Stimulated activated CD4-positive, alpha-beta T cell treated with anti-CD3 and anti-CD28 coated beads, TNF-alpha, amount 100 ng/mL, for 4 hours (primary cell): ENCODE results near the gene CCDC54.
"Not testable (repeated sequence)": the region's sequence is repeated elsewhere in the genome, so short reads cannot be mapped to it uniquely, and the experiment has no call there.

ENCODE experiments used
- DNase-seq, 3 experiments: peaks; one replicate each; pipeline ENCODE4 v3.0.0-alpha.2; 2020; ENCODE audit warnings: low read depth in 3 of 3

CCDC54 gene

DNA sequence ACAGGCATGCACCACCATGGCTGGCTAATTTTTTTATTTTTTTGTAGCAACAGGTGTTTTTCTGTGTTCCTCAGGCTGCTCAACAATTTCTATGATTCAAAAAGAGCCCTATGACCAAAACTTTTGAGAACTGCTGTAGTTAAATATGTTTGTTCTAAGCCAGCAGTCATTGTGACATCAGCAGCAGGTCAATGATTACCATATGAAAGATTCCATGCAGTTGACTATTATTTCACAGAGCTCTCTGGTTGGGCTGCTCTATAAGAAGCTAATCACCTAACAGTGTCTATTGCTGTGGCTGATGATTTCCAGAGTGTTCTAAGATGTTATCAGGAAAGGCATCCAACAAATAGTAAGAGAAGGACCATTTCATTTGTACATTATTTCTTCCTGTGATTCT is at the start of gene CCDC54:
Gene CCDC54 (plus strand): TSS at position 289 of the 400 bp plus-strand sequence. CDS start 149 bp downstream, outside the sequence.
- DNase-seq: no peak

DNA sequence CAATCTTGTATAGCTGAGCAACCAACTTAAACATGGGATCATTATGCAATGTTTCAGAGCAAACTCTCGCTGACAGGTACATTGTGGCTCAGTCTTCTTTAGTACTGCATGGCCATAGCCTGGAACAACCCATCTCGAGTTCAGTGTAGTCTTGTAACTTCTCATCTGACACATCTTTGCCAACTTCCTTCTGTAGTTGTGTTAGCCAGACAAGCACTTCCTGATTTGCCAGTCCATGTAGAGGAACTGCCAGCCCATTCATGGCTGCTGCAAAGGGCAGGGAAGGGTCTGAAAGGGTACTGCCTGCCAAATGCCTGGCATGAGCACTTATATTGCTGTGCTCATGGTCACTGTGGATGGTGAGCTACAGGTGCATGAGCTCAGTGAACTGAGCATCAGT is 49.2 kb upstream of the CCDC54 start:
- no peak for DNase-seq

DNA sequence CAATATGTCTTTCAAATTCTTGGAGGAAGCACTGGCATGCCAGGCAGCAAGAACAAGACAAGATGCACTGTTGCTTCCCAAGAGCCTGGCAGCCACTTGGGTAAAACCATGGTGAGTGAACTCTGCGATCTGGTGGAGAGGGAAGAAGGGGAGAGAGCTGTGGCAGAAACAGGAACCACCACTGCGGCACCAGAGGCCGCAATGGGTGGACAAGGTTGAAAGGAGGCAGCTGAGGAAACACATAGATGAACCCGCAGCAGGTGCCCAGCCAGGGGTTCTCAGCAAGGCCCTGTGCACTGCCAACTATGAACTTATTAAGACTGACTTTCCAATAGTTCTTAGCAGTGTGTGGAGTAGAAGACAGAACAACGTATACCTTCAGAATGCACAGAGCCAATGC is 48.2 kb upstream of the CCDC54 start:
- no peak for DNase-seq

- DNase-seq: not testable (repeated sequence)
Observed at GRCh38 chr3:107339690-107340089, 37.5 kb upstream of the CCDC54 start.

GRCh38 chr3:107344722-107345121 is 32.5 kb upstream of the CCDC54 start:
- DNase-seq: no peak

- DNase-seq: no peak
Observed at GRCh38 chr3:107345822-107346405, 31.3 kb upstream of the CCDC54 start.

- no peak for DNase-seq
Observed at GRCh38 chr3:107346564-107346963, 30.7 kb upstream of the CCDC54 start.

DNA sequence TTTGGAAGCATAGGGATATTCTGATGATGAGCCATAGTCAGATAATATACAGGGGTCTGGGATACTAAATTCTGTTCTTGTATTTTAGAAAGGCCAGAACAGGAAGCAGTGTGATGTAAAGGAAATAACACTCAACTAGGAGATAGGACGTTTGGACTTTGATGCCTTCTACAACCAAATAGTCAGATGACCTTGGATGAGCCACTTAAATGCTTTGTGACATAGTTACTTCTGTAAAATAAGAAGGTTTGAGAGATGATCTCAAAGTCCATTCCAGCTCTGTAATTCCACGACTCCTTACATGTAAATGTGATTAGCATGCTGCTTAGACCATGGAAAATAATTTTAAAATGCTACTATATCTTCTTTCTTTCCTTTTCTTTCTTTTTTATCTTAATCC is 29.5 kb upstream of the CCDC54 start:
- no peak for DNase-seq

- no peak for DNase-seq
Observed at GRCh38 chr3:107356706-107357105, 20.5 kb upstream of the CCDC54 start.

DNA sequence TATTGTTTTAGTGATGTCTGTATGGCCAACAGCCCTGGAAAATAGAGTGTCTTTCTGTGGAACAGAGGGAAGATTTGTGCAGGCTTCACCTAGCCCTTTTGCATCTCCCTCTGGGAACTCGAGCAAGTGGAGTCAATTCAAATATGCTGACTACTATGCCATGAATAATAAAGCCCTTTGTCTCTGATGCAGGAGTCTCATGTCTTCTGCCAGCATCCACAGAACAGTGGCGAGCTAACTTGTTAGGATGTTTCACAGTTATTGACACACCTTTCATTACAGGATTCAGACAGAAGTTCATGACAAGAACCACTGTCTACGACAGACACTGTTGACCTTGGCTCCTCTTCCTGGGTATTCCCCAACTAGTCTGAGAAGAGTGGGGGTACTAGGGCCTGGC is 15.6 kb upstream of the CCDC54 start:
- no peak for DNase-seq

DNA sequence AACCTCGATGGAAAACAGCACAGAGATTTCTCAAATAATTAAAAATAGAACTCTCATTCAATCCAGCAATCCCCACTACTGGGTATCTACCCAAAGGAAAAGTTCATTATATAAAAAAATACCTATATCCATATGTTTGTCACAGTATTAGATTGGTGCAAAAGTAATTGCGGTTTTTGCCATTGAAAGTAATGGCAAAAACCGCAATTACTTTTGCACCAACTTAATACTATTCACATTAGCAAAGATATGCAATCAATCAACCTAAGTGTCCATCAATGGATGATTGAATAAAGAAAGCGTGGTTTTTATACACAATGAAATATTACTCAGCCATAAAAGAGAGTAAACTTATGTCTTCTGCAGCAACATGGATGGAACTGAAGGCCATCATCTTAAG is 12.2 kb upstream of the CCDC54 start:
- no peak for DNase-seq

DNA sequence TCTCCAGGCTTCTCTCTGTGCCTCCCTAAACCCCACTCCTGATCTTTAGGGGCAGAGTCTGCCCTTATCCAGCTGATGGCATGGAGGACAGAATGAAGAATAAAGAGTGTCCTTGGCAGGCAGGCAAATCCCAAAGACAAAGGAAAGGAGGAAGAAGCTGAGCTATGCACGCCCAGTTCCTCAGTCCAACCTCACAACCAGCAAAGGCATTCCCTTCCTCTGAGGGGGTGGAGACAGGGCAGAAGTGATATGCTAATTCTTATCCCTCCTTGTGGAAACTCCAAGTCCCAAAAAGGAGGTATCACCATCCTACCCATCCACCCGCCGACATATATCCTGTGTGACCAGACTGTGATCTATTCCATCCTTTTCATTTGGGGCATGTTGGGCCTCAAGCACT is 10.5 kb upstream of the CCDC54 start:
- DNase-seq: no peak

GRCh38 chr3:107367353-107367752 is 9.9 kb upstream of the CCDC54 start:
- DNase-seq: no peak

DNA sequence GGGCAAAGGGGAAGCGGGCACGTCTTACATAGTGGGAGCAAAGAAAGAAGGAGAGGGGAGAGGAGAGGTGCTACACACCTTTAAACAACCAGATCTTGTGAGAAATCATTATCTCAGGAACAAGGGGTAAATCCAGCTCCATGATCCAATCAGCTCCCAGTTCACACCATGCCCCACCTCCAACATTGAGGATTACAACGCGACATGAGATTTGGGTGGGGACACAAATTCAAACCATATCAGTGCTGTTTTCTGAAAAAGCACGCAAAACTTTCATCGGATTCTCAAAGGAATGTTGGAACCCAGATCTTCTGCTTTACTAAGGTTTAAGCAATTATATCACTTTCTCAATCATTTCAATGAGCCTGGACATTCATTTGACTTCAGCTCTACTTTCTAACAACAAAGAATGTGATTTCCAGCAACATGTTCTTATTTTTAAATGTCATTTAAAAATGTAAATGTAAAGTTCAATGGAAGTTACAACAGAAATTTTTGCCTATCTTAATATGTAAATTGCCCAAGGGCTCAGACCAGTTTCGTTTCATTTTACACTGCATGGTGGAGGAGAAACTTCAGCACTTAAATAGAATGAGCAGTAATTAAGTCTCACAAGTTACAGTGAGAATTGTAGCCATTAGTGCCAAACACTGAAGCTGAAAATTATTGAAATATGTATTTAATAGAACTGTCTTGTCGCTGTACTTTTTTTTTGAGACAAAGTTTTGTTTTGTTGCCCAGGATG is 8.4 kb upstream of the CCDC54 start:
- DNase-seq: no peak

DNA sequence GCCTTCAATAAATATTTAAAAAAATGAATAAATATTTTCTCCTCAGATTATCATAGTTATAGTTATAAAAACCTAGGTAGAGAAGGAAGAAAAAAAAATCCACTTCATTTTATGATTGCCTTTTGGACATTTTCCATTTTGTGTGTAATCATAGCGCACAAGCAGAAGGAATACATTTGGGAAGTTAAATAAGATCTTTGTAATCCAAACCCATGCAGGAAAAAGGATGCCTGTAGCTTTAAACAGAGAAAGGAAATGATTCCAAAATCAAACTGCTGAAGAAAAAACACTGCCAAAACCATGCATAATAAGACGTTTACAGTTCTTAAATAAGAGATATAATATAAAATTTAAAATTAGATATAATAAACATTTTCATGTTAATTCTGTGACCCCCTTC is 7.4 kb upstream of the CCDC54 start:
- DNase-seq: no peak

GRCh38 chr3:107370907-107371306 is 6.3 kb upstream of the CCDC54 start:
- no peak for DNase-seq

- no peak for DNase-seq
Observed at GRCh38 chr3:107372506-107372905, 4.7 kb upstream of the CCDC54 start.

- no peak for DNase-seq
Observed at GRCh38 chr3:107373896-107374295, 3.3 kb upstream of the CCDC54 start.

- DNase-seq: no peak
Observed at GRCh38 chr3:107375682-107376081, 1.6 kb upstream of the CCDC54 start.

DNA sequence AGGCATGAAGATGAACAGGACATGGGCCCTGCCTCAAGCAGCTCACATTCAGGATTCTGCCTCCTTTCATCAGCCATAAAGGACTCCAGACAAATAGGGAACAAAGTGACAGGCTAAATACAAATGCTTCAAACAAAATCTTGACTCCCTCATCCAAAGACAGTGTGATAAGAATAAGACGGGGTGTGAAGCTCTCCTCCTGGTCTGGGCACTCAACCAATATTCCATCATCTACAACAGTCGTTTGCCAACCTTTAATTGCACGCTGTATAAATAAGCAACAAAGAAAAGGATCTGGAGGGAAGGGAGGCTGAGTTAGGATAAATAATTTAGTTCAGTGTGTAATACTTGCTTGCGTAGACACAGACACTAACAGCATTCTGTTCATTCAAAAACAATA is 5.4 kb downstream of the CCDC54 start:
- DNase-seq: no peak

- DNase-seq: no peak
Observed at GRCh38 chr3:107384428-107384827, 7.2 kb downstream of the CCDC54 start.

DNA sequence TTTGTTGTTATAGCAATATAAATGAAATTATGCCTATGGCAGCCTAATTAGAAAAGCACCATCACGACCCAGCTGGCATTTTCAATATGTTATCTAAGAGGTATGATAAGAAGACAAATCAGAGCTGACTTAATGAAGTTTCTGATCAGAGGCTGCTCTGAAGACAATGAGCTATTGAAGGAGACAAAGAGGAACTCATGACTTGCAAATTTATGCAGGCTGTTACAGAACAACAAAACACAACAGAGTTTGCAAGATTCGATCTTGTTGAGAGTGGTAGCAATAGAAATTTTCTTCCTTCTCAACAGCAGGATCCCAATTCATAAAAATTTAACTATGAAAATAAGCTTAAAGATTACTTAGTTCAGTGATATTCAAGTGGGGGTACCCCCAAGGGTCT is 7.7 kb downstream of the CCDC54 start:
- no peak for DNase-seq

DNA sequence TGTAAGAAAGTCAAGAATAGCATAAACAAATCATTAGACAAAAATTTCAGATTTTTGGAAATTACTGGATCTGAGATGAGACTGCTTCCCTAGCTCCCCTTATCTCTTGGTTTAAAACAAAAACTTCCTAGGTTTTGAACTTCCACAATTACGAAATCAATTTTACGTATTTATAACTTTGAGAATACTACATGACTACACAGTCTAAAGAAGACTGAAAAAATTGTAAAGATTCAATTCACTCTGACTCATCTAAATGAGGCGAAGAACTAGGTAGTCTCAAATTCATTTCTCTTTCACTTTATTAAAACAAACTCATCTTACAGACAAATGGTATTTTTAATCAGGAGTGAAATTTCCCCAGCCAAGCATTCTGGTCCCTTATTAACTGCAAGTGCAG is 10.3 kb downstream of the CCDC54 start:
- DNase-seq: no peak
